PC-3 (cell line): Measurements from ENCODE around the gene KSR1. TPM values are rescaled to one million over a fixed set of nuclear protein-coding genes. Genes with fewer than 3 reads are reported as not detected.

Experiments
- ATAC-seq: fragments of 200-7000 bp; cut with Tn5 transposase; 2 replicates; pipeline ENCODE4 v1.9.1; 2020; ENCODE audit warnings: mild to moderate bottlenecking, moderate library complexity
- BruUV-seq: library from RNA; stranded (reverse); fragments of 400-500 nt; replicated peaks from 2 replicates; lab custom pipeline; 2021; lab: Mats Ljungman, UMichigan
- CTCF ChIA-PET: fragments of 300-600 bp; sonication (Branson Sonifier 250); formaldehyde crosslinking; loops from one replicate; lab custom pipeline; 2022; ENCODE audit warnings: antibody characterized with exemption; lab: Charles Lee
- POLR2A ChIA-PET: fragments of 300-600 bp; sonication (Branson Sonifier 250); formaldehyde crosslinking; loops from one replicate; lab custom pipeline; 2022; ENCODE audit warnings: antibody characterized with exemption; ENCODE audit not compliant: unreplicated experiment; lab: Charles Lee
- DNase-seq: peaks from one replicate; pipeline ENCODE4 v3.0.0-alpha.2; 2015
- H2AFZ ChIP-seq: fragments of 300-600 bp; sonication (generic); 2 replicates; pipeline ENCODE4 v1.6.0; 2016; ENCODE audit warnings: antibody characterized with exemption, low read length
- H3F3A ChIP-seq: fragments of 300-600 bp; sonication (generic); one replicate; pipeline ENCODE4 v1.6.0; 2017; ENCODE audit warnings: antibody characterized with exemption, low read length, control low read depth, mild to moderate bottlenecking; ENCODE audit not compliant: unreplicated experiment
- H3K27ac ChIP-seq: fragments of 300-600 bp; sonication (generic); 2 replicates; pipeline ENCODE4 v1.5.1; 2016; ENCODE audit warnings: mild to moderate bottlenecking, low read length
- H3K27me3 ChIP-seq: fragments of 300-600 bp; sonication (generic); 2 replicates; pipeline ENCODE4 v1.6.1; 2016; ENCODE audit warnings: low read length, mixed read lengths
- H3K36me3 ChIP-seq: fragments of 300-600 bp; sonication (generic); 2 replicates; pipeline ENCODE4 v1.6.1; 2016; ENCODE audit warnings: low read depth, mixed run types, low read length, mixed read lengths
- H3K4me1 ChIP-seq: fragments of 300-600 bp; sonication (generic); 2 replicates; pipeline ENCODE4 v1.5.1; 2016; ENCODE audit warnings: low read length; ENCODE audit not compliant: insufficient read depth
- H3K4me2 ChIP-seq: fragments of 300-600 bp; sonication (generic); 2 replicates; pipeline ENCODE4 v1.6.0; 2016; ENCODE audit warnings: low read length
- H3K4me3 ChIP-seq: fragments of 300-600 bp; sonication (generic); 2 replicates; pipeline ENCODE4 v1.5.1; 2016; ENCODE audit warnings: mild to moderate bottlenecking, low read length, mixed read lengths
- H3K79me2 ChIP-seq: fragments of 300-600 bp; sonication (generic); 2 replicates; pipeline ENCODE4 v1.6.1; 2017; ENCODE audit warnings: low read length, mixed read lengths
- H3K9ac ChIP-seq: fragments of 300-600 bp; sonication (generic); 2 replicates; pipeline ENCODE4 v1.6.0; 2016; ENCODE audit warnings: mild to moderate bottlenecking, low read length
- H3K9me2 ChIP-seq: fragments of 300-600 bp; sonication (generic); replicated peaks from 2 replicates; pipeline ENCODE4 v1.6.1; 2016; ENCODE audit warnings: mixed run types, low read length, mixed read lengths
- H3K9me3 ChIP-seq: fragments of 300-600 bp; sonication (generic); 2 replicates; pipeline ENCODE4 v1.6.1; 2016; ENCODE audit warnings: low read length, mixed read lengths
- H4K20me1 ChIP-seq: fragments of 300-600 bp; sonication (generic); 2 replicates; pipeline ENCODE4 v1.6.1; 2016; ENCODE audit warnings: low read length, mixed read lengths
- EZH2 ChIP-seq: fragments of 300-600 bp; sonication (generic); IDR thresholded peaks from one replicate; pipeline ENCODE4 v1.6.1; 2017; ENCODE audit warnings: antibody characterized with exemption, mild to moderate bottlenecking, low read length; ENCODE audit not compliant: unreplicated experiment
- EZH2phosphoT487 ChIP-seq: fragments of 300-600 bp; sonication (generic); IDR thresholded peaks from 2 replicates; pipeline ENCODE4 v1.6.1; 2018; ENCODE audit warnings: mild to moderate bottlenecking, antibody characterized with exemption, low read length, borderline replicate concordance
- intact Hi-C: fragments of 100-400 bp; cut with micrococcal nuclease; formaldehyde crosslinking; loops from 2 replicates; pipeline ENCODE4 v1.9.0; 2023
- total RNA-seq: library from RNA; depleted of rRNA; stranded (reverse); fragments of >200 nt; gene quantifications from 2 replicates; pipeline ENCODE4 v1.2.3, GENCODE V29; 2014
- TF ChIP-seq, protein P1 (sequence below): fragments of 300-600 bp; sonication (generic); conservative IDR thresholded peaks from 2 replicates; pipeline ENCODE4 v1.5.1; 2017; ENCODE audit warnings: antibody characterized with exemption, low read depth, mild to moderate bottlenecking, low read length

The KSR1 gene
- total RNA-seq, 1 experiment from 2014 or later: 1.0 TPM

DNA sequence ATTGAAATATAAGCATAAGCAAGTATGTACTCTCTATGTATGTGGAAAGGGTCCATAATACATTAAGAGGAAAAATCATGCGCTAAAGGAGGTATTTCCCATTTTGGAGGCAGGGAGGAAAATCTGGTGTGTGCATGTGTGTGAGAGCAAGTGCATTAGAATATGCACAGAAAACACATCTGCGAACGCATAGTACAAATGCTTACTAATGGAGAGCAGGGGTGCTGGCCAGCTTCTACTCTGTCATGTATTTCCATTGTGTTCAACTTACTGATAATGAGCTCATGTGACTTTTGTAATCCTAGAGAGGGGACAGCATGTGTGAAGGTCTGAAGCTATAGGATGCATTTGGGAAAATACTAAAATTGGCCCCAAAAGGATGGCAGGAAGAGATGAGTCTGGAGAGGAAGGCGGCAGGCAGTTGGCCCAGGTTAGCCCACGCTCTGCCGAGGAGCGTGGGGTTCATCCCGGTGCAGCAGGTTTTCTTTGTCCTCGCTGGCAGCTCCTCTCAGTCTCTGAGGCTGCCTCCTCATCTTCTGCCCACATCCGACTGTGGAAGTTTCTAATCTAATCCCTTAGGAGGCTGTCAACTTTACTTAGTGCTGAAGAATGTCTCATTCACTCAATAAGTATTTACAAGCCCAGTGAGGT is 17.8 kb upstream of the KSR1 start:
- BruUV-seq: no TSS peak
- Histone ChIP-seq H3F3A (no peaks in the 10 kb centered on the region), H3K9me2 (no peaks in the 10 kb centered on the region), H3K9me3 (no peaks in the 10 kb centered on the region), H3K27ac (no peak overlapping the region), H3K4me2 (no peak overlapping the region), H3K27me3 (no peaks in the 10 kb centered on the region), H4K20me1 (no peaks in the 10 kb centered on the region), H3K4me1 (no peaks in the 10 kb centered on the region), H2AFZ (no peak overlapping the region), H3K36me3 (no peaks in the 10 kb centered on the region), H3K9ac (no peak overlapping the region), H3K4me3 (no peak overlapping the region), H3K79me2 (no peaks in the 10 kb centered on the region)
- DNase-seq (no peak), ATAC-seq (no peak)
- ChIA-PET CTCF (no interaction called here), POLR2A (no interaction called here)
- TF ChIP-seq EZH2phosphoT487: no peak
- TF ChIP-seq, protein P1, sequence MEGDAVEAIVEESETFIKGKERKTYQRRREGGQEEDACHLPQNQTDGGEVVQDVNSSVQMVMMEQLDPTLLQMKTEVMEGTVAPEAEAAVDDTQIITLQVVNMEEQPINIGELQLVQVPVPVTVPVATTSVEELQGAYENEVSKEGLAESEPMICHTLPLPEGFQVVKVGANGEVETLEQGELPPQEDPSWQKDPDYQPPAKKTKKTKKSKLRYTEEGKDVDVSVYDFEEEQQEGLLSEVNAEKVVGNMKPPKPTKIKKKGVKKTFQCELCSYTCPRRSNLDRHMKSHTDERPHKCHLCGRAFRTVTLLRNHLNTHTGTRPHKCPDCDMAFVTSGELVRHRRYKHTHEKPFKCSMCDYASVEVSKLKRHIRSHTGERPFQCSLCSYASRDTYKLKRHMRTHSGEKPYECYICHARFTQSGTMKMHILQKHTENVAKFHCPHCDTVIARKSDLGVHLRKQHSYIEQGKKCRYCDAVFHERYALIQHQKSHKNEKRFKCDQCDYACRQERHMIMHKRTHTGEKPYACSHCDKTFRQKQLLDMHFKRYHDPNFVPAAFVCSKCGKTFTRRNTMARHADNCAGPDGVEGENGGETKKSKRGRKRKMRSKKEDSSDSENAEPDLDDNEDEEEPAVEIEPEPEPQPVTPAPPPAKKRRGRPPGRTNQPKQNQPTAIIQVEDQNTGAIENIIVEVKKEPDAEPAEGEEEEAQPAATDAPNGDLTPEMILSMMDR: no peak
- no peak for TF ChIP-seq EZH2
- intact Hi-C loops: no loop called here

DNA sequence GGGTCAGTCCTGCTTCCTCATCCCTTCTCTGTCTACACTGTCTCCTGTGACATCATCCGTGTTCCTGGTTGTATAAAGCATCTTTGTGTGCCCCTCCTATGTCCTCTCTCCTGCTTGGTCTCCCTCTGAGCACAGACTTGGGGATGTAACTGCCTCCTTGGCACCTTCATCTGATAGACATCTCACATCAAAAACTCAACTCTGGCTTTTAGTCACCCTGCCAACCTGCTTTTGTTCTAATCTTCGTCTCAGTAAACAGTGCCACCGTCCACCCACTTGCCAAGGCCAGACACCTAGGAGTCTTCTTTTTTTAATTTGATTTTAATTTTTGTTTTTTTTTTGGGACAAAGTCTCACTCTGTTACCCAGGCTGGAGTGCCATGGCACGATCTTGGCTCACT is 16.9 kb upstream of the KSR1 start:
- Histone ChIP-seq H3K27ac (no peak overlapping the region), H3K79me2 (no peaks in the 10 kb centered on the region), H3K36me3 (no peaks in the 10 kb centered on the region), H4K20me1 (no peaks in the 10 kb centered on the region), H3K27me3 (no peaks in the 10 kb centered on the region), H3K9me2 (no peaks in the 10 kb centered on the region), H3F3A (no peaks in the 10 kb centered on the region), H2AFZ (no peak overlapping the region), H3K4me1 (no peaks in the 10 kb centered on the region), H3K9me3 (no peaks in the 10 kb centered on the region), H3K4me2 (no peak overlapping the region), H3K4me3 (no peak overlapping the region), H3K9ac (no peak overlapping the region)
- CTCF ChIA-PET: no interaction called here
- no TSS peak for BruUV-seq
- TF ChIP-seq EZH2phosphoT487: no peak
- TF ChIP-seq, protein P1: no peak
- no peak for TF ChIP-seq EZH2
- POLR2A ChIA-PET: no interaction called here
- ATAC-seq: no peak
- DNase-seq: no peak
- intact Hi-C loops: no loop called here

DNA sequence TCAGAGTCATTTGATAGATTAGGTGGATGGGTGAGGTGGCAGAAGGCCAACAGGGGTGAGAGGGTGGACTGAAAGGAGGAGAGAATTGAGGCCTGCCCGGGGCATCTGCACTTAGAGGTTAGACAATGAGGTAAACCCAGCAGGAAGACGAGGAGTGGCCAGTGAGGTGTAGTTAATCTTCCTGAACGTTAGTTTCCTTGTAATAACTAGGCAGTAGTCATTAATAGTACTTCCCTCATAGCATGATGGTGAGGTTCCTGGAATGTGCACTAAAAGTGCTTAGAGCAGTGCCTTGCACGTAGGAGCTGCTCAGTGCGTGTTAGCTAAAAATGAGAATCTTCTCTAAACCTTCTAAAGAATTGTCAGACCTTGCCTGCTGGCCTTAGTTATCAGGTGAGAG is 13.5 kb upstream of the KSR1 start:
- no peak overlapping the region for H3K4me3 ChIP-seq
- H3K9me3 ChIP-seq: no peaks in the 10 kb centered on the region
- CTCF ChIA-PET: no interaction called here

More for the DNA sequence above, 13.5 kb upstream of the KSR1 start:
- no peak for TF ChIP-seq EZH2phosphoT487
- TF ChIP-seq EZH2: no peak
- TF ChIP-seq, protein P1: no peak
- ATAC-seq (no peak), DNase-seq (no peak)
- no peak overlapping the region for H2AFZ ChIP-seq
- H4K20me1 ChIP-seq: no peaks in the 10 kb centered on the region
- H3F3A ChIP-seq: no peaks in the 10 kb centered on the region
- intact Hi-C loops: no loop called here
- BruUV-seq: no TSS peak
- H3K27ac ChIP-seq: no peak overlapping the region
- POLR2A ChIA-PET: no interaction called here
- no peaks in the 10 kb centered on the region for H3K9me2 ChIP-seq
- H3K4me1 ChIP-seq: peaks cover 23% of the 10 kb centered on the region
- no peak overlapping the region for H3K4me2 ChIP-seq
- no peaks in the 10 kb centered on the region for H3K79me2 ChIP-seq
- H3K9ac ChIP-seq: no peak overlapping the region
- H3K27me3 ChIP-seq: no peaks in the 10 kb centered on the region
- no peaks in the 10 kb centered on the region for H3K36me3 ChIP-seq
